ENCODE results near the gene FCN3.
"Not testable (repeated sequence)": the region's sequence is repeated elsewhere in the genome, so short reads cannot be mapped to it uniquely, and the experiment has no call there.

Gene FCN3

GRCh38 chr1:27374362-27375086, at the start of gene FCN3:
TSS of gene FCN3 (minus strand) at chr1:27374824. CDS start at chr1:27374818, 6 bp downstream.
- no peak for DNase-seq

DNA sequence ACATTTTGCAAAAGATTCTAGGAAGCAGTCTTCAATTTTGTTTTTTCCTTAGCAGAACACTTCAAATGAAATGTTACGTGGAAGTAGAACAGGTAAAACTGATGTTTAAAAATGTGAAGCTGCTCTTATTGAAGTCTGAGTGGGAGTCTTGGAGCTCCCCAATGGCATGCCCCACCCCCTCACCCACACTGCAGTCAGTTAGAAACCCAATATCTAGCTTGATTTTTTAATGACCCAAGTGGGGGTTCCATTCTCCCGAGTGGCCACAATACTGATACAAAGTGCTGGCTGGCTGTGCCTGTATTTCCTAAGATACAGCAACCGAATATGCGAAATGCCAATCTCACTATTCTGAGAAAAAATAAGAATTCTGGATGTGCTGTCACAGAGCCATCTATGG, 49.1 kb upstream of the FCN3 start:
- no peak for DNase-seq

- peak; percentile 79 for DNase-seq
Measured at GRCh38 chr1:27418326-27419185, 43.9 kb upstream of the FCN3 start.

GRCh38 chr1:27417713-27418112, 43.1 kb upstream of the FCN3 start:
- DNase-seq = no peak

DNA sequence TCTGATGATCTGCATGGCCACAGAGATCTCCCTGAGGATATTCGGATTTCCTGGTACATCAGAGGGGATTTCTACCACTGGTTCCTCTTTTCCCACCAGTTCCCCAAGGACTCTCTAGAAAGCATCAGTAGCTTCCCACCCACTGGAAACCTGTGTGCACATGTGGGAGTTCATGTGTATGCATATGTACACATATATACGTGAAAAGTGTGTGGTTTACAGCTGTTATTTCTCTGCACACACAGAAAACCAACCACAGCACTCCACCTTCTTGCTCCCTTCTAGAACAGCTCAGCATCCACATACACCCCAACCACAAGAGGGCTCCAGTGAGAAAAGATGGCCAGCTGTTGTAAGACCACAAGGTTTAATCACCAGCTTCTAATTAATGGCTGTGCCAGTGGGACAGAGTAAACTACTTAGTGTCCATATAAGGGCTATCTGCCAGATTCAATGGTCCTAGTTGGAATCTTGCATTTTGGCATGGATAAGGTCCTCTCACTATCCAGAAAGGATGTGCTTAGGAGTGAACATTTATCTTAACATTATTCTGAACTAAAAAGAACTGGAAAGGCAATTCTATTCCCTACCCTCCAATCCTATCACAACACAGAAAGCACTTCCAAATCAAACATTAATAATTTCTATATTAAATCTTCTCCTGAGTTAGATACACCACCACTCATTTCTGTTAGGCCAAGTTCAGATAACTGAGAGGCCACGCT, 41.9 kb upstream of the FCN3 start:
- peak; percentile 35 for DNase-seq

DNA sequence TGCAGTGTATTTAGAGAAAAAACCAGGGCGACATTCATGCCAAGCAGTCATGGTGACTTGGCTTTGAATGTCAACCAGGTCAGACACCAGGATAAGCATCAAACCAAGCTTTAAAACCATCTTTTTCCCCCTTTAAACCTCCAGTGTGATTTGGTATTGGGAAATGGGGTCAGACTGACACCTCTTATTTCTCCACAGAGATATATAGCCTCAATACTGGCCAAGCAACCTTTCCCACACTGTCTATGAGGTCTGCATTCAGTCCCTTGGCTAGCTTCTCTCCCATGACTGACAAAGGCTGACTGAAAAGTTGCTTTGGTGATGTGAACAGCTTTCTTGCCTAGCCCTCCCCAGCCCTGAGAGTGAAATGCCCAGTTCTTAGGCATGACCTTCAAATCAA, 39.5 kb upstream of the FCN3 start:
- no peak for DNase-seq

GRCh38 chr1:27413004-27413403, 38.4 kb upstream of the FCN3 start:
- no peak for DNase-seq

- no peak for DNase-seq
Measured at GRCh38 chr1:27412502-27412901, 37.9 kb upstream of the FCN3 start.

DNA sequence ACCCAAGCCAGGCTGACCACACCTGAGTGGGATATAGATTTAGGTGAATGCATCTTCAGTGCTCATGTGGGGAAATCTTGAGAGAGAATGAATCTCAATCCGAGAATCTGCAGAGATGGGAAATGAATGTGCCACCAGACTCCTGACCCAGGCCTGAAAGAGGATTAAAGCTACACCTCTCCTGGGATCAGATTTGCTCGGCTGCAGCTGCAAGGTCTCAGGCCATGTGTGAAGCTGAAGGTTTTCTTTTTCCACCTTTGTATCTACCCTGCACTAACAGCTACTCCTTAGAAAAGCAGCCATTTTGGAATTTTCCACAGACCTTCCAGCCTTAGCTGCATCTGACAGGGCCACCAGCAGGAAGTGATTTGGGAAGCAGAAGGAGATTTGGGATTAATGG, 36.1 kb upstream of the FCN3 start:
- no peak for DNase-seq

- no peak for DNase-seq
Measured at GRCh38 chr1:27409669-27410068, 35.0 kb upstream of the FCN3 start.

- no peak for DNase-seq
Measured at GRCh38 chr1:27408151-27408550, 33.5 kb upstream of the FCN3 start.

- not testable (repeated sequence) for DNase-seq
Measured at GRCh38 chr1:27406791-27407190, 32.2 kb upstream of the FCN3 start.

DNA sequence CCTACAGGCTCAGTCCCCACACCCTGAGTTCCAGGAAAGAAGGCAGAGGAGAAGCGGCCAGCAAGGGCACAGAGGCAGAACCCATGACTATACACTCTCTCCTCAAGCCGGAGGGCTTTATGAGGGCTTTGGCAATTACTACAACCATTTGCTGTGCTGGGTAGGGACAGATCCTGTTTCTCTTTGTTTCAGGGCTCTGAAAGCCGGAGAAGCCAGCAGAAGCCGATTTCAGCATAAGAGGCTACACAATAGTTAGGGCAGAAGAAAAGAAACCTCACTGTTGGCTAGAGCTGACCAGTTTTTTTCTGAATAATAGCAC, 31.7 kb upstream of the FCN3 start:
- no peak for DNase-seq

DNA sequence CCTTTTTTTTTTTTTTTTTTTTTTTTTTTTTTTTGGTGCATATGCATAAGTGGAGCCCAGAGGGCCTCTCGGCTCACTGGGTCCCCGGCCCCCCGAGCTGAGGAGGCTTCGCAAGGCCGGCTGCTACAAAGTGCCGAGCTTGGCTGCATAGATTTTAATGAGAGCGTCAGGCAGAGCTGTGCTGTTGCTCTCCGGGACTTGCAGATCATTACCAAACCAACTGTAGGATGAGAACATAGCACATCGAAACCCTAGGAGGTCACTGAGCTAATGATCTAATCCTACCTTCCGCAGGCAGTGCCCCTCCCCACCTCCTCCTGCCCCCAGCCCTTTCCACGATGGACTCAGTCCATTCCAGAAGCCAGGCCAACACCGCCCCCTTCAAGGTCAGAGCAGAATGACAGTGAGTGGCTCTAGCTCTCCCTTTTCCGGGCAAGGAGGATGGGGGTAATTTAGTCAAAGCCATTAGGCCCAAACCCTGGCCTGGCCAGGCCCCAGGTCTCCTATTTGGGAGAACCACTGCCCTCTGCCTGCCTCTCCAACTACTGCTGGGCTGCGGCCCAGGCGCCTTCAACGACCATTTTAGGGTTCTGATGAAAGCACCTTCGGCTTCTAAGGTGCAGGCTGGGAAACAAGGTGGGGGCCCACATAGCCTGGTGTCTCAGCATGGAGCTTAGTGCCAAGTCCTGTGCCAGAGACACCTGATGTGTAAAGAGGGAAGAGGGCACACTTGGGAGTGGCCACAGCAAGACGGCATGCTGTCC, 31.2 kb upstream of the FCN3 start:
- DNase-seq = not testable (repeated sequence)

GRCh38 chr1:27405074-27405473, 30.4 kb upstream of the FCN3 start:
- DNase-seq = no peak

DNA sequence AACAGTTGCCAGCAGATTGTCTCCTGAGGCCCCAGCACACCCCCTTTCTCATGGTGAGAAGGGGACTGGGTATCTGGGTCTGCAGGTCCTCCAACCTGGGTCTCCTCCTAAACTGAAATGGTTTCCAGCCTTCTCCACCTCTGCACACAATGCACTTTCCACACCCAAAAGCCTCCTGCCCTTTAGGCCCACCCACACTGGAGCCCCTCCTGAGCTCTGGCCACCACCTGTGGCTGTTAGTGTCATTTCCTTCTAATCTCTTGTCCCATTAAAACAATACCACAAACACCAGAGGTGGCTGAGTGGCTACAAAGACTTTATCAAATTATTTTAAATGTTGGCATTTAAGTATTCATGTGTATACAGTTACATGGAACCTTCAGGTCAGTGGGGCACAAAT, 29.3 kb upstream of the FCN3 start:
- DNase-seq = no peak

DNA sequence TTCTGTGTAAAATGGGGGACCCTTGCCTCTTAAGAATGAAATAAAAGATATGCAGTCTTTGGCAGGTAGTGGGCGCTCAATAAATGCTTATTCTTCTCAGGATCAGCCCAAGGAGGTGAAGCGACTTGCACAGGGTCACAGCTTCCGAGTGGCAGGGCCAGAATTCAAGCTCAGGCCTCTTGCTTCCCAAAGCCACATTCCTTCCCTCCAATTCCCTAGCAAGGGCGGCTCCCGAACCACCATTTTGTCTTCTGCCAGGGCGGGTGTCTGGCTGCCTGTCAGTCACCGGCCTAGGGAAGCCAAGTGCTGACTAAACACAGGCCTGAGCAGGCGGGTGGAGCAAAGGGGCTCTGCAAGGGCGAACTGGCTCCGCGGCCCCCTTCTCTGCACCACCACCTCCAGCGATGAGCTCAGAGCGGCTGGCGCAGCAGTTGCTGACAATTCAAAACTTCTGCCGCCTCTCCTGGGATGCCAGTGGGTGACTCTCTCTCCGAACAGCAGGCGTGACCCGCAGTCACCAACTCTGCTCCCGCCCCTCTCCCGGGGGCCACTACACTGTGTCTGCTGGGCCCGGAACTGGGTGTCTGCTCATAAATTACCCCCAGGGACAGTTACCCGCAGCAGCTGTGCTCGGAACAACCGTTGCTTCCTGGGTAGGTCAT, 28.6 kb upstream of the FCN3 start:
- DNase-seq = no peak

GRCh38 chr1:27402349-27402754, 27.7 kb upstream of the FCN3 start:
- peak; percentile 40 for DNase-seq

- DNase-seq = no peak
Measured at GRCh38 chr1:27400963-27401341, 26.3 kb upstream of the FCN3 start.

- DNase-seq = no peak
Measured at GRCh38 chr1:27400082-27400962, 25.7 kb upstream of the FCN3 start.

- no peak for DNase-seq
Measured at GRCh38 chr1:27399251-27400025, 24.8 kb upstream of the FCN3 start.
